GM12872 (cell line): ENCODE results near the gene SAMD8.

ENCODE experiments used
- TF ChIP-seq, protein P1 (sequence below): IDR thresholded peaks from 3 replicates; pipeline ENCODE4 v1.5.1; 2011; ENCODE audit warnings: low read depth, mild to moderate bottlenecking, low read length, moderate library complexity; ENCODE audit not compliant: insufficient read depth

The SAMD8 gene

DNA sequence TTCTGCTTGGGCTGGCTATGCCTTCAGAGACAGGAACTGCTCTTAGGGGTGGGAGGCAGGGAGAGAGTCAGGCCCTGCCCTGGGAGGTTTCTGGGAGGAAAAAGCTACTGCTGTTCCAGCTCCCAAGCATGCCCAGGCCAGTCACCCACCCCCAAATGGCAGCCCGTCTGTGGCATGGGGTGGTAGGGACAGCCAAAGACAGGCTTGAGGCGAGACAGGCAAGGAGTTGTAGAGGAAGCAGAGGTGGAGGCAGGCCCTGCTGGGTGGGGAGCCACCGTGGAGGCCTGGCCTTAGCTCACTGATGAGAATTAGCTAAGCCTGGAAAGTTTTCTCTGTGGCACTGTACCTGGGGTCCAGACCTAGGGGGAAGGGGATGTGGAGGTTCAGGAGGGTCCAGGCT, 6.6 kb upstream of the SAMD8 start:
- TF ChIP-seq, protein P1, sequence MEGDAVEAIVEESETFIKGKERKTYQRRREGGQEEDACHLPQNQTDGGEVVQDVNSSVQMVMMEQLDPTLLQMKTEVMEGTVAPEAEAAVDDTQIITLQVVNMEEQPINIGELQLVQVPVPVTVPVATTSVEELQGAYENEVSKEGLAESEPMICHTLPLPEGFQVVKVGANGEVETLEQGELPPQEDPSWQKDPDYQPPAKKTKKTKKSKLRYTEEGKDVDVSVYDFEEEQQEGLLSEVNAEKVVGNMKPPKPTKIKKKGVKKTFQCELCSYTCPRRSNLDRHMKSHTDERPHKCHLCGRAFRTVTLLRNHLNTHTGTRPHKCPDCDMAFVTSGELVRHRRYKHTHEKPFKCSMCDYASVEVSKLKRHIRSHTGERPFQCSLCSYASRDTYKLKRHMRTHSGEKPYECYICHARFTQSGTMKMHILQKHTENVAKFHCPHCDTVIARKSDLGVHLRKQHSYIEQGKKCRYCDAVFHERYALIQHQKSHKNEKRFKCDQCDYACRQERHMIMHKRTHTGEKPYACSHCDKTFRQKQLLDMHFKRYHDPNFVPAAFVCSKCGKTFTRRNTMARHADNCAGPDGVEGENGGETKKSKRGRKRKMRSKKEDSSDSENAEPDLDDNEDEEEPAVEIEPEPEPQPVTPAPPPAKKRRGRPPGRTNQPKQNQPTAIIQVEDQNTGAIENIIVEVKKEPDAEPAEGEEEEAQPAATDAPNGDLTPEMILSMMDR: no peak

- TF ChIP-seq, protein P1: no peak
Observed at GRCh38 chr10:75105576-75106197, 5.8 kb upstream of the SAMD8 start.

- TF ChIP-seq, protein P1: no peak
Observed at GRCh38 chr10:75106242-75106641, 5.2 kb upstream of the SAMD8 start.

GRCh38 chr10:75107756-75108683, 3.4 kb upstream of the SAMD8 start:
- TF ChIP-seq, protein P1: no peak

DNA sequence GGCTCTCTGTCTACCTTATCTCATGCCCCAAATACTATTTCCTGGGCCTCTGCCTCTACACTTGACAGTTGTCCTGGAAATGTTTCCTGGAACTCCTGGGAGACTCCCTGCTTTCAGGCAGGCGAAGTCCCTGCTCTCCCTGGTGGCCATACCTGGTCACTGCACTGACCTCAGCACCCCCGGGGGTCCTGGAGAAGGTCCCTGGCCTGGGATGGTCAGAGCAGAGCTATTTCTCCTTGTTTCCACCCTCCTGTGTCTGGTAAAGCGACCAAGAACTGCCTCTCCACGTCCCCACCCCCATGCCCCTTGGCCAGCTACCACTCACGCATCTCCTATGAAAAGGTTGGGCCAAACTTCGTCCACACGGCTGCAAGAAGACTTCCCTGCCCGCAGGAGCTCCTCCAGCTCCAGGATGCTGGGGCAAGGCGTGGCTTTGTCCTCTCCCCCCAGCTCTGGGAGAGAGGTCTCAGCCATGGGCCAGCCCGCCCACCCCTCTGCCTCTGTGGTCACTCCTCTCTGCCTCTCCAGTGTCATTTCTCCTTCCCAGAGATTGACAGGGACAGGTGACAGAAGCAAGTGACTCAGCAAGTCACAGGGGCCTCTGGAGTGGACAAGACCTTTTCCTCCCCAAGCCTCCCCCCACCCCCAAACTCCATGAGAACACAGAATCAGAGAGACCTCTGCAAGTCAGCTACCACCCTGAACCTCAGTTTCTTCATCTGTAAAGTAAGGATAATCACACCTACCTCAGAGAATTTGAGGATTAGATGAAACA, 2.6 kb upstream of the SAMD8 start:
- TF ChIP-seq, protein P1: peak; percentile 69

GRCh38 chr10:75109459-75109778, 2.0 kb upstream of the SAMD8 start:
- TF ChIP-seq, protein P1: no peak

DNA sequence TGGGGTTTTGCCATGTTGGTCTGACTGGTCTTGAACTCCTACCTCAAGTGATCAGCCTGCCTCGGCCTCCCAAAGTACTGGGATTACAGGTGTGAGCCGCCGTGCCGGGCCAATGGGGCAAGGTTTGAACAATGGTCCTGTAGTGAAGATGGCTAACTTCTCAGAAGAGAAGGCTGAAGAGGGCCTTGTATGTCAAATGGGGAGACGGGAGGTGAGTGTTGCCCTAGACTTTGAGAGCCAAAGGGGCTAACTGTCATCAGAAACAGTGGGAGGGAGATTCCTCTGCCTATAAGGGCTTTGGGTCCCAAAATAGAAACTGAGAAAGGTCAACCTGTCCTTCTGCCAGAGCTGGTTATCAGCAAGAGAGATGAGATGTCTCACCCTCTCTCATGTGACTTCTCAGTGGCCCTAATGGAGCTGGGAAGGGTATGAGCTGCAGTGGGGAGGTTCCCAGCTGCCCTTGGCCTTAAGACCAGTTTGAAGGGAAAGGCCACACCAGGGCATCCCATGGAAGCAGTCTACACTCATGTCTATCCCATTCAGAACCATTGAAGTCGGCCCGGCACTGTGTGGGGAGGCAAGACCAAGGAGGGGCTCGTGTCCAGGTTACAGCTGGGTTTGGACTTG, 1.3 kb upstream of the SAMD8 start:
- TF ChIP-seq, protein P1: no peak
